DMS53 treated with DMSO at 0.1 percent for 48 hours (cell line): ENCODE measurements around the gene CLMP.
"Not testable (repeated sequence)": the region's sequence is repeated elsewhere in the genome, so short reads cannot be mapped to it uniquely, and the experiment has no call there.

Experiments used
- DNase-seq: peaks from one replicate; lab custom pipeline; 2025; ENCODE audit not compliant: unreplicated experiment; lab: John Stamatoyannopoulos, UW

Gene CLMP

GRCh38 chr11:123218451-123218850 is 23.4 kb upstream of the CLMP start:
- no peak for DNase-seq

GRCh38 chr11:123217897-123218296 is 22.8 kb upstream of the CLMP start:
- no peak for DNase-seq

GRCh38 chr11:123216249-123216648 is 21.2 kb upstream of the CLMP start:
- DNase-seq = no peak

GRCh38 chr11:123214940-123215339 is 19.9 kb upstream of the CLMP start:
- no peak for DNase-seq

- DNase-seq = no peak
These were observed 19.3 kb upstream of the CLMP start for GRCh38 chr11:123214396-123214795.

DNA sequence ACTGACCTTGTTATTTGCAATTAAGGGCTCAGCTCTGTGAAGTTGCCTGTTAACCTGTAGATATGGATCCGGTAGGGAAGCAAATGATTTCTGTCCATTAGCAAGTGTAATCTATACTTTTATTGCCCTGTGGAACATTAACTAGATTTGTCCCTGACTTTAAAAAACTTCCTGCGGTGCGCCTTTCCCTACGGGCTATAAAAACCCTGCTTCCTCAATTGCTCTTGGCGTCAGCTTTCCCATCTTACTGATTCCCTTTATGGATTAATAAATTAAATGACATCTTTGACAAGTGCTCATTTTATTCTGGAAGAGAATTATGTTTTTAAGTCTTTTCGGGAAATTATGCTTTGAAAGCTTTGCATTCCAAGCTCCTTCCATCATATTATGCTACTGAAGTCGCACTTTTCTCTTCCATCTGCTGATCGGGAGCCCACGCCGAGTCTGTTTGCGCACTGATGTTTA is 18.3 kb upstream of the CLMP start:
- no peak for DNase-seq

- no peak for DNase-seq
These were observed 17.4 kb upstream of the CLMP start for GRCh38 chr11:123212406-123212805.

- DNase-seq = no peak
These were observed 16.9 kb upstream of the CLMP start for GRCh38 chr11:123211981-123212380.

GRCh38 chr11:123211149-123211852 is 16.3 kb upstream of the CLMP start:
- DNase-seq = no peak

DNA sequence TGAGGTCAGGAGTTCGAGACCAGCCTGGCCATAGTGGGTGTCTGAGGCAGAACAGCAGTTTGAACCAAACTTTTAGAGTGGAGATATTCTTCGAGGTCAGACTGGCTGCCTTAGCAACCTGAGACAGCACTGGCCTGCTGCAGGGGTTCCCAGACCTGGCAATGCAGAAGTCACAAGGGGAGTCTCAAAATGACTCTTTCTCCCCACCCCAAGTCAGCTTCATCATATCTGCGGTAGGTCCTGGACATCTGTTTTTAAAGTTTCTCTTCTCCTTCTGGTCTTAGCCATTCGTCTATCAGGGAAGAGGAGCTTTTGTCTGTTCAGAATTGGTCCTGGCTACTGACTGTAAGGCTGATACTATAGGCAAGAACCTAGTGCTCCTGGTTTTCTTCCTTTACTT is 14.5 kb upstream of the CLMP start:
- no peak for DNase-seq

DNA sequence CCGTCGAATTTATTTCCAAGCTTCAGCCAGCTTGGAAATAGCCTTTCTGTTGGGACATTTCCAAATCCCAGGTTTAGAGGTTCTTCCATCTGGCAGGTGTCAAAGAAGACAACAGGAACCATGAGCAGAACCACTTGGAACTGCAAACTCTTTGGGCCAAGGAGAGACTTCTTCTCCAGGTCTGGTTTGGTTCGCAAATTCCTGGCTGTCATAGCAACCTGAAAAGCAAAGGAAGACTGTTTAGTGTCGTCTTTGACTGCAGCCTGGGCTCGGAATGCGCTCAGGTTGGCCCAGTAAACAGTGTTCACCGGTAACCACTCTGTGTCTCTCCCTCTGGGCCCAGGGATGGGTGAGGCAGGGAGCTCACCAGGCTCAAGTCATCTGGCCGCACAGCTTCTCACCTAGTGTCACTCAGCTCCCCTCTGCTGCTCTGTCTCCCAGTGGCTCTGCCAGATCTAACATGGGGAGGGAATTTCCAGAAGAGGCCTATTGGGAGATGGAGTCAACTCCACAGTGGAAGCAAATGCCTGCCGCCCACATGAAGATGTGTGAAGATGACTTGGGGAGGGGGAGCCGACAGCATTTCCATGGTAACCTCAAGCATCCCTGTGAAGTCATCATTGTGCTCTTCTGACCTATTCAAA is 11.9 kb upstream of the CLMP start:
- DNase-seq = no peak

DNA sequence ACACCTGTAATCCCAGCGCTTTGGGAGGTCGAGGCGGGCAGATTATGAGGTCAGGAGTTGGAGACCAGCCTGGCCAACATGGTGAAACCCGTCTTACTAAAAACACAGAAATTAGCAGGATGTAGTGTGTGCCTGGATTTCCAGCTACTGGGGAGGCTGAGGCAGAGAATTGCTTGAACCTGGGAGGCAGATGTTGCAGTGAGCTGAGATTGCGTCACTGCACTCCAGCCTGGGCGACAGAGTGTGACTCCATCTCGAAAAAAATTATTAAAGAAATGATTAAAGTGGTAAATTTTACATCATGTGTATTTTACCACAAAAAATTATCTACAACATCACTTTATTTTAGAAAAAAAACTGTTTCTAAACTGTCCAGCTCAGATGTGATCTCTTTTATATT is 11.0 kb upstream of the CLMP start:
- DNase-seq = not testable (repeated sequence)

DNA sequence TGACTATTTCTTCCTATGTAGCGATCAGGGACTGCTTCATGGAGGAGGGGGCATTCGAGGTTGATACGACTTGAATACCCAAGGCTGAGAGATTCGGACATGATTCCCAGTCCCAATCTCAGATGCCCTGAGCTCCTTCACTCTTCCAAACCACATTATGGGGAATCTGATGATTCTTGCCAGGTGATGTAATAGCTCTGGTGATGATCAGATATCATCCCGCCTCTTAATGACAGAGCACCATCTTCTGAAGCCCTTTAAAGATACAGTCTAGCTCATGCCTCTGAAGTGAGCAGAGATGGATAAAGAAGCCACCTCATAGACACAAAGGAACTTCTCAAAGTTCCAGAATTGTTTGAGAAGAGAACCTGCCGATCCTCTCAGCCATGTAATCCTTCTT is 8.9 kb upstream of the CLMP start:
- no peak for DNase-seq

DNA sequence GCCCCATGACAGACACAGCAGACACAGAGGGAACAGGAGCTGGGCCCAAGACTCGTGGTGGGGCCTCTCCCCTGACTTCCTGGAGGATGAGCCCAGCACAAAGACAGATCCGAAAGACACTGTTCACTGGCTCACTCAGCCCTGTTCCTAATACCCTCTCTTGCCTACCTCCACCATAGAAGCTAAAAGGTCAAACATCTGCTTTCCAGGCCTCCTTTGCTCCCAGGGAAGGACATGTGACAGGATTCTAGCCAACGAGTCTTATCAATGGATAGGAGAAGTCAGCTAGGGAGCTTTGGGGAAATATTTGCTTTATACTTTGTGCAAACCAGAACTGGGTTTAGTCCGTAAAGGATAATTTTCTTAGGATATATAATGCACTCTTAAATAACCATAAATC is 8.4 kb upstream of the CLMP start:
- no peak for DNase-seq

DNA sequence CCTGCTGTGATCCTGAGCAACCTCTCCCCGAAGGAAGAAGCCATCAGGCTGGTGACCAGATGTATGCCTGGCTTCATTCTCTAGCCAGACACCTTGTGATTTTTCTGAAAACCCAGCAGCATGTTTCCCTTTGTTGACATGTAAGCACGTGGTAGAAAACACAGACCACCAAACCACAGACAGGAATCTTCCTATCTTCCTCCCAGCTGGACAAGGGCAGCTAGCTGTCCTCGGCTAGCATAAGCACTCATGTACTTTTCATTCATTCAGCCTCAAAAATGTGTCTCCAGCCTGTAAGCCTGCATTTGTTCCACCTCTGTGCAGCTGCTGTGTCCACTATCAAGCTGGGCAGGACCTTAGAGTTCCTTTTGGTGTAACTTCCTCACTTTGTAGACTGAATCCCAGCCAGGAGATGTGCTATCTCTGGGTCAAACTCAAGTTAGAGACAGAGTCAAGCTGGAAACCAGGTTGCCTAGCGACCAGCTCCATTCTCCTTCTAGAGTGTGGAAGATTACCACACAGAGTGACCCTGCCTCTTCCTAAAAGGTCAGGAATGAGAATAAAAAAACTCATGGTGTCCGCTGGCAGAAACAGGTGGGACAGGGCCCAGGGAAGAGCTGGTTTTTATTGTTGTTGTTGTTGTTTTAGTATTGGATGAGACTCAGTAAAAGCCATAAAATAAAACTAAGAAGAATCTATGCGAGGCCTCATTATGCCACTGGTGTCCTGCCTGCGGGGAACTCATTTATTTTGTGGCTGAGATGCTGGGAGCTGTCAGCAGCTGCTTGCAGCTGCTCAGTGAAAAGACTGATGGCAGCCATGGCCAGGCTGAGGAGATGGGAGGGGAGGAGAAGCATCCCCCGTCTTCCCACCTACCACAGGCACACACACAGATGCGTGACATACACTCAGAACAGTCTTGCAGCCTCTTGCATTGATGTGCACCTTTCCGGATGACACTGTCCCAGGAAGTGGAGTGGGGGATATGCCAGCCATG is 7.4 kb upstream of the CLMP start:
- DNase-seq = no peak

DNA sequence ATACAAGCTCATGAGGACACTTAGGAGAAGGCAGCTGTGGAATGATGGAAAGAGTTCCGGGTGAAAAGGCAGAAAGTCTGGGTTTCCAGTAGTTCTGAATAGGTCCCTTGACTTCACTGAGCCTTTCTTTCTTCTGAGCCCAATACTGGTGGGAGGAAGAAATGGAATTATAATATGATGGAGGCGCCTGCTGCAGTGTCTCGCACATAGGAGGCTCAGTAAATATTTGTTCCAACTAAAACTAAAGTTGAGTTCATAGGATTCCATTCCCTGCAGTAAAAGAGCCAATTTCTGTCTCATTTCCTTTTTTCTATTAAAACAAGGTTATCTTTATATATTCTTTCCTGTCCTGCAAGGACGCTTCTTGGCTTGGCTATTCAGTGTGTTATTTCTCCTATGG is 5.2 kb upstream of the CLMP start:
- DNase-seq = no peak

GRCh38 chr11:123197711-123198110 is 2.7 kb upstream of the CLMP start:
- no peak for DNase-seq

DNA sequence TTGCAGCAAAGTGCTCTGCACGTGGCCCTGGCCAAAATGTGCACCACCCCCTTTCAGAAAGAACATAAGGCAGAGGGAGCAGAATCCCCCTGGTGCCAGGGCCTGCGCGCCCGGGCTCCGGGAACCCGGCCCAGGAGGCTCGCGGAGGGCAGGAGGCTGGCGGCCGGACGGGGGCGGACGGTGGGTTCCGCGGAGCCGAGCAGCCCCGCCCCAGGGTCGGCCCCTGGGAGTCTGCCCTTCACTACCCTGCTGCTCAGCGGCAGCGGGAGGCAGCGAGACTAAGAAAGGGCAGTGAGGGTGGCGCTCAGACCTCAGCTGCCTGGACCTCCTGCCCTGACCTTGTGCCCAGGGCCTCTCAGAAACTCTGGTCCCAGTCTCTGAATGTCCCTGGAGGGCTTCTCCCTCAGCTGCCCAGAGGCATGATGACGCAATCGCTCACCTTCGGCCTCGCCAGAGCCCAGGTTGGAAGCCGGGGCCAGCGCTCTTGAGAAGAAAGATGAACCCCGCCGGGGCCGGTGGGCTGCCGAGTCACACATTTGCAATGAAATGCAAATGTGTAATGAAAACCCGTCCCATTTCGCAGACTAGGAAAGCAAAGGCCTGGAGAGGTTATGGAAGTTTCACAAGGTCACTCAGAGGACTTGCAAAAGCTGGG is 1.1 kb upstream of the CLMP start:
- DNase-seq = no peak

- peak; percentile 16 for DNase-seq
These were observed 486 bp downstream of the CLMP start for GRCh38 chr11:123194337-123195187.

- DNase-seq = no peak
These were observed 1.3 kb downstream of the CLMP start for GRCh38 chr11:123193742-123194141.
